ENCODE data around the gene TACR1.

TACR1 gene

DNA sequence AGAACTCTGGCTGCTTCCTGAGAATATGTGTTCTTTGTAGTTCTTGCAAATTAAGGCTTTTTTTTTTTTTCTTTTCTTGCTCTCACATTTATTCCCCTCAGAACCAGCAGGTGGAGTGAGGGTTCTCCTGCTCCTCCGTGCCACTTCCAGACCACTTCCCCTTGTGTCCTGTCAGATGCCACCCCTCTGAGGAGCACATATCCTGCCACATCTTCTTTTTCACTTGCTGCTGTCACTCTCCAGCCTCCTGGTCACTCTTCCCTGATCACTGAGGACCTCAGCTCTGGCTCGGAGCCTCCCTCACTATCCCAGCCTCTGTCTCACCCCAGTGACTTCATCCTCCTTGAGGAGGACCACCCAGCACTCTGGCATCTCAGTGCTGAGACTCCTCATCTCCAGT is 100.5 kb downstream of the TACR1 start:
- no peak overlapping the region for H3K27ac ChIP-seq (ENCODE audit: insufficient read depth, low read length, poor library complexity, severe bottlenecking)
- DNase-seq: no peak
- H3K36me3 ChIP-seq (ENCODE audit: control insufficient read depth, insufficient read depth, low read length): no peaks in the 10 kb centered on the region
- H3K27me3 ChIP-seq (replicated peaks; ENCODE audit: control insufficient read depth, insufficient read depth, low read length, poor library complexity, severe bottlenecking): no peaks in the 10 kb centered on the region
- H3K4me1 ChIP-seq (ENCODE audit: control insufficient read depth, insufficient read depth, low read length, poor library complexity, severe bottlenecking): no peaks in the 10 kb centered on the region
- H3K9me3 ChIP-seq (ENCODE audit: control insufficient read depth, low read length): no peaks in the 10 kb centered on the region
- no peak overlapping the region for H3K4me3 ChIP-seq (ENCODE audit: insufficient read depth, low read depth, low read length, poor library complexity, severe bottlenecking)

DNA sequence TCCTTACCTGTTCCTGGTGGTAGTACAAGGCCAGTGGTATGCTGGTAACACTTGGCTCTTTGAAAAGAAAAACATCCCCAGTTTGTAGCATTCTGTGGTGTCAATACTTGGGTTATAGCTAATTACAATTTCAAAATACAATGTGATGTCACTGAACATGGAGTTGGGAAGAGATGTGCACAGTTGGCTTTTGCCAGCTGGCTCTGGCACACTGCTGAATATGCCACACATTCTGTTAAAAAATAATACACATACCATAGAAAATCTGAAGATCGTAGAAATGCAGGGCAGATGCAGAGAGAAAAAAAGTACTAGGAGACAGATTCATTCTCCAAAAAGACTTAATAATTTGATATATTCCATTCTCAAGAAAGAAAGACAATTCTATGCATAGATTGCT is 101.5 kb downstream of the TACR1 start:
- no peaks in the 10 kb centered on the region for H3K27me3 ChIP-seq (replicated peaks; ENCODE audit: control insufficient read depth, insufficient read depth, low read length, poor library complexity, severe bottlenecking)
- no peak overlapping the region for H3K4me3 ChIP-seq (ENCODE audit: insufficient read depth, low read depth, low read length, poor library complexity, severe bottlenecking)
- H3K4me1 ChIP-seq (ENCODE audit: control insufficient read depth, insufficient read depth, low read length, poor library complexity, severe bottlenecking): no peaks in the 10 kb centered on the region
- H3K36me3 ChIP-seq (ENCODE audit: control insufficient read depth, insufficient read depth, low read length): no peaks in the 10 kb centered on the region
- H3K27ac ChIP-seq (ENCODE audit: insufficient read depth, low read length, poor library complexity, severe bottlenecking): no peak overlapping the region
- H3K9me3 ChIP-seq (ENCODE audit: control insufficient read depth, low read length): no peaks in the 10 kb centered on the region
- DNase-seq: no peak

DNA sequence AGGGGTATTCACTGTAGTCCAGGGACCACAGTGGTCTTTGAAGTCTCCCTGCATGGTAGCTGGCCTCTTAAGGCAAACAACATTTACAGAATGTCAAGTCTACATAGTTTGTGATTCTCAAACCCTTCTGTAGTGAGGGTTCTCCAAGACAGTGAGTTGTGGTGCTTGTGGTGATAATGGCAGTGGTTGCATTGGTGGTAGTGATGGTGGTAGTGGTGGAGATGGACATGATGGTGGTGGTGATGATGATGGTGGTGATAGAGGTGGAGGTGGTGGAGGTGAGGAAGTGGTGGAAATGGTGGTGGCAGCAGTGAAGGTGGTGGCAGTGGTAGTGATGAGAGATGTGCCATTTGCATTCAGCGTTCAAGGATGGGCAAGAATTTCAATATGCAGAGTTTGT is 104.9 kb downstream of the TACR1 start:
- H3K27me3 ChIP-seq (replicated peaks; ENCODE audit: control insufficient read depth, insufficient read depth, low read length, poor library complexity, severe bottlenecking): no peaks in the 10 kb centered on the region
- H3K27ac ChIP-seq (ENCODE audit: insufficient read depth, low read length, poor library complexity, severe bottlenecking): no peak overlapping the region
- no peaks in the 10 kb centered on the region for H3K9me3 ChIP-seq (ENCODE audit: control insufficient read depth, low read length)
- H3K36me3 ChIP-seq (ENCODE audit: control insufficient read depth, insufficient read depth, low read length): no peaks in the 10 kb centered on the region
- no peak for DNase-seq
- H3K4me3 ChIP-seq (ENCODE audit: insufficient read depth, low read depth, low read length, poor library complexity, severe bottlenecking): no peak overlapping the region
- no peaks in the 10 kb centered on the region for H3K4me1 ChIP-seq (ENCODE audit: control insufficient read depth, insufficient read depth, low read length, poor library complexity, severe bottlenecking)

DNA sequence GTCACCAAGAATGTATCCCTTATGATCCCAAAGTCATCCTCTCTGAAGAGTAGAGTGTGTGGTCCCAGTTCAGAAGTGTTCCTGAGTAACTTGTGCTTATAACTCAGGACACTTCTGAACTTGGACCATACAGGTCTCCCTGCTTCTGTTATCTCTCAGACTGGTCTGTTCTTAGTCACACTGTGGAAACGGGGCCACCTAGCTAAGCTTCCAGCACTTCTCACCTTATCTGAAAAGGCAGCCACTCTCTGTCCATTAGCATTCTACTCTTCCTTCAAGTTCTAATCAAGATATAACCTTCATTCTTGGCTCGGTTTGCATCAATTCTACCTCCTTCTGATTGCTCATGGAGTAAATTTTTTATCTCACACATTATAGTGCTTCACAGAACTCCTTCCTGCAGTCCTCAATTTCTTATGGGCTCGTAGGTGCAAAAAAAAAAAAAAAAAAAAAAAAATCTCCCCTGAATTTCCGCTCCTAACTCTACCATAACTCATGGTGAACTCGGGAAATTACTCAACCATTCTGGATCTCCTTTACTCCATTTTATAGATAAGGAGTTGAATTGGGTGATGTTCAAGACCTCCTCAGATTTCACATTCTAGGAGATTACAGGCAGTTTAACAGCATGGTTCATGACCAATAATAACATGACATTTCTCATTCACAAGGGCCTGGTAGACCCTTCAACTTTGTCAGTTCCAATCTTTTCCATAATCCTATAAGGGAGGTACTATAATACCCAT is 108.4 kb downstream of the TACR1 start:
- Histone ChIP-seq H3K9me3 (ENCODE audit: control insufficient read depth, low read length) (no peaks in the 10 kb centered on the region), H3K27ac (ENCODE audit: insufficient read depth, low read length, poor library complexity, severe bottlenecking) (no peak overlapping the region), H3K27me3 (replicated peaks; ENCODE audit: control insufficient read depth, insufficient read depth, low read length, poor library complexity, severe bottlenecking) (no peaks in the 10 kb centered on the region), H3K4me3 (ENCODE audit: insufficient read depth, low read depth, low read length, poor library complexity, severe bottlenecking) (no peak overlapping the region), H3K4me1 (ENCODE audit: control insufficient read depth, insufficient read depth, low read length, poor library complexity, severe bottlenecking) (no peaks in the 10 kb centered on the region), H3K36me3 (ENCODE audit: control insufficient read depth, insufficient read depth, low read length) (no peaks in the 10 kb centered on the region)
- DNase-seq: no peak

DNA sequence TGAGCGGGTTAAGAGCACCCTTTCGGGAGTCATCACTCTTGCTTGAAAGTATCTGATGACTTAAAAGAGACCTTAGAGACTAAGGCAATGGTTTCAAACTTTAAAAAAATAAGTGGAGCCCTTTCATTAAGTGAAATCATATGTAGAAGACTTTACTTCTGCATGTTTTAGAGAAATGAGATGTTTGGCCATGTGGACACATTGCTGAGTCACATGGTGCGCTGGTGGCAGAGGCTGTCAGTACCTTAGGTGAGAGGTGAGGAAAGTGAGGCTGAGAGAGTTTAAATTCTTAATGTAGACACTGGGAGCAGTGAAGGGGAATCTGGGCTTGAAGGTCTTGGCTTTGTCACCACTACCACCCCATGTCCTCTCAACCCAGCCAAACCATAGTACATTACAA is 109.8 kb downstream of the TACR1 start:
- Histone ChIP-seq H3K9me3 (ENCODE audit: control insufficient read depth, low read length) (no peaks in the 10 kb centered on the region), H3K36me3 (ENCODE audit: control insufficient read depth, insufficient read depth, low read length) (no peaks in the 10 kb centered on the region), H3K27ac (ENCODE audit: insufficient read depth, low read length, poor library complexity, severe bottlenecking) (no peak overlapping the region), H3K27me3 (replicated peaks; ENCODE audit: control insufficient read depth, insufficient read depth, low read length, poor library complexity, severe bottlenecking) (no peaks in the 10 kb centered on the region), H3K4me1 (ENCODE audit: control insufficient read depth, insufficient read depth, low read length, poor library complexity, severe bottlenecking) (no peaks in the 10 kb centered on the region), H3K4me3 (ENCODE audit: insufficient read depth, low read depth, low read length, poor library complexity, severe bottlenecking) (no peak overlapping the region)
- no peak for DNase-seq

DNA sequence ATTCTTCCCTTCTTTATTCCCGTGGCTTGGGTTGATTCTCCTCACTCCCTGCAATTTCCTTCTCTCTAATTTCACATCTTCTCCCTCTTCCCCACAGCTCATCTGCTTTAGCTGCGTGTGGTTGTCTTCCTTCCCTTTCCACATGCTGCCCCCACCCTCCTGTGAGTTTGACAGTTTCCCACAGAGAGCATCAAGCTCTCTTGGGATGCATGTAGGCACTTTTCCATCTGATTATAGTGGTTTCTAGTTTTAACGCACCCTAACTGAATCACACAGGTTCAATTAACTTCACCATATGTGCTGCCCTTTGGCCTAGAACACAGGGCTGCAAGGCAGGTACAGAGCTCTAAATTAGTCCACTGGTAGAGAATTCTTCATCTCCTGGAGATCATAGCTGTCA is 110.5 kb downstream of the TACR1 start:
- H3K27ac ChIP-seq (ENCODE audit: insufficient read depth, low read length, poor library complexity, severe bottlenecking): no peak overlapping the region
- H3K9me3 ChIP-seq (ENCODE audit: control insufficient read depth, low read length): no peaks in the 10 kb centered on the region
- no peak for DNase-seq
- H3K4me1 ChIP-seq (ENCODE audit: control insufficient read depth, insufficient read depth, low read length, poor library complexity, severe bottlenecking): no peaks in the 10 kb centered on the region
- H3K27me3 ChIP-seq (replicated peaks; ENCODE audit: control insufficient read depth, insufficient read depth, low read length, poor library complexity, severe bottlenecking): no peaks in the 10 kb centered on the region
- no peaks in the 10 kb centered on the region for H3K36me3 ChIP-seq (ENCODE audit: control insufficient read depth, insufficient read depth, low read length)
- H3K4me3 ChIP-seq (ENCODE audit: insufficient read depth, low read depth, low read length, poor library complexity, severe bottlenecking): no peak overlapping the region

DNA sequence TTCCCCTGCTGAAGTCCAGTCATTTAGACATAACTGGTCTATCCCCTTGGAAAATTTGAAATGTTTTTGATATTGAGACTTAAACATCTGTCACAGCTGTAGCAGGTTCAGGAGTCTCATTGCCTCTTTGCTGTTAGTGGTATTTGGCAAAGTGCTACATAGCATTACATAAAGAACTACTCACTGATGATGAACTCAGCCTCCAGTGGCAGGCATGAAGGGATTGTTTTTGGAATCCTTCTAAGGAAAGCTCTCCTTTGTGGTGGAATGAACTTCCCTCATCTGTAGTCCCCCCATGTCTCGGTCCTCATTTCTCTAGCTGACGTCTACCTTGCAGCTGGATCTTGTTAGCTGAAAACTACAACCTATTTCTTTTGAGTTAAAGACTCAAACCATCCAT is 111.6 kb downstream of the TACR1 start:
- DNase-seq: no peak
- H3K27ac ChIP-seq (ENCODE audit: insufficient read depth, low read length, poor library complexity, severe bottlenecking): no peak overlapping the region

DNA sequence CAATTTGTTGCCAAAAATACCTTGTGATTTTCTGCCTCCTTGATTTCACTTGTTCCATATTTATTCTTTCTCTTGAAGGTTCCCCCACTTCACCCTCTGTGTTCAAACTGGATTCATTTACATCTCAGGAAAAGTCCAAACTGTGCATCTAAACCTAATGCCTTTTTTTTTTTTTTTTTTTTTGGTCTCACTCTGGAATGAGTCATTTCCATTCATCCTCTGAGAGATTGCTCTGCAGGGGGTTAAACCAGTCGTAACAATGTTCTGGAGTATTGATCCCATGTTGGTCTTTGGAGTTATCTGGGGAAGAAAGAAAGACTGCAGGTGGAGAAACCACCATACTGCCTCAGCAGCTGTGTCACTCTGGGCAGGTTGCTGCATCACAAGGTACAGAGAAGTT is 119.7 kb downstream of the TACR1 start:
- Histone ChIP-seq H3K27ac (ENCODE audit: insufficient read depth, low read length, poor library complexity, severe bottlenecking) (no peak overlapping the region), H3K27me3 (replicated peaks; ENCODE audit: control insufficient read depth, insufficient read depth, low read length, poor library complexity, severe bottlenecking) (no peaks in the 10 kb centered on the region), H3K4me3 (ENCODE audit: insufficient read depth, low read depth, low read length, poor library complexity, severe bottlenecking) (no peak overlapping the region), H3K9me3 (ENCODE audit: control insufficient read depth, low read length) (no peaks in the 10 kb centered on the region), H3K4me1 (ENCODE audit: control insufficient read depth, insufficient read depth, low read length, poor library complexity, severe bottlenecking) (no peaks in the 10 kb centered on the region), H3K36me3 (ENCODE audit: control insufficient read depth, insufficient read depth, low read length) (no peaks in the 10 kb centered on the region)
- DNase-seq: no peak

More for the DNA sequence above, 111.6 kb downstream of the TACR1 start:
- H3K4me1 ChIP-seq (ENCODE audit: control insufficient read depth, insufficient read depth, low read length, poor library complexity, severe bottlenecking): no peaks in the 10 kb centered on the region
- H3K9me3 ChIP-seq (ENCODE audit: control insufficient read depth, low read length): no peaks in the 10 kb centered on the region
- no peaks in the 10 kb centered on the region for H3K36me3 ChIP-seq (ENCODE audit: control insufficient read depth, insufficient read depth, low read length)
- no peaks in the 10 kb centered on the region for H3K27me3 ChIP-seq (replicated peaks; ENCODE audit: control insufficient read depth, insufficient read depth, low read length, poor library complexity, severe bottlenecking)
- H3K4me3 ChIP-seq (ENCODE audit: insufficient read depth, low read depth, low read length, poor library complexity, severe bottlenecking): no peak overlapping the region

DNA sequence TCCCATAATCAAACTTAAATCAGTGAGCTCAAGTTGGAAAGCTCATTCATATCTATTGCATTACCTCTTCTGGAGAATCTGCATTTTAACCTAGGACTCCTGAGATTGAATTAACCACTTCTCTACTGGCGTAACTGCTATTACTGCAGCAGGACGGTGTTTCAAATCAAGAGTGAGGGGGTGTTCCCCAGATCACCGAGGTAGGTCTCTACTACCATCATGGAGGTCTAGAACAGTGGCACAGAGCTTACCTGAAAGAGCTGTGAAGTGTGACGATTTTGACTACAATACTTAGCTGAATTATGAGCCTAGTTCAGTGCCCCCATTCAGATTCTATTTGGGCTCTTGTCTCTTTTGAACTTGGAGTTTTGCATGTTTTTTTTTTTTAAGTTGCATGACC is 121.4 kb downstream of the TACR1 start:
- H3K4me1 ChIP-seq (ENCODE audit: control insufficient read depth, insufficient read depth, low read length, poor library complexity, severe bottlenecking): no peaks in the 10 kb centered on the region
- no peaks in the 10 kb centered on the region for H3K27me3 ChIP-seq (replicated peaks; ENCODE audit: control insufficient read depth, insufficient read depth, low read length, poor library complexity, severe bottlenecking)
- DNase-seq: no peak
- H3K9me3 ChIP-seq (ENCODE audit: control insufficient read depth, low read length): no peaks in the 10 kb centered on the region
- H3K4me3 ChIP-seq (ENCODE audit: insufficient read depth, low read depth, low read length, poor library complexity, severe bottlenecking): no peak overlapping the region
- no peak overlapping the region for H3K27ac ChIP-seq (ENCODE audit: insufficient read depth, low read length, poor library complexity, severe bottlenecking)
- no peaks in the 10 kb centered on the region for H3K36me3 ChIP-seq (ENCODE audit: control insufficient read depth, insufficient read depth, low read length)

DNA sequence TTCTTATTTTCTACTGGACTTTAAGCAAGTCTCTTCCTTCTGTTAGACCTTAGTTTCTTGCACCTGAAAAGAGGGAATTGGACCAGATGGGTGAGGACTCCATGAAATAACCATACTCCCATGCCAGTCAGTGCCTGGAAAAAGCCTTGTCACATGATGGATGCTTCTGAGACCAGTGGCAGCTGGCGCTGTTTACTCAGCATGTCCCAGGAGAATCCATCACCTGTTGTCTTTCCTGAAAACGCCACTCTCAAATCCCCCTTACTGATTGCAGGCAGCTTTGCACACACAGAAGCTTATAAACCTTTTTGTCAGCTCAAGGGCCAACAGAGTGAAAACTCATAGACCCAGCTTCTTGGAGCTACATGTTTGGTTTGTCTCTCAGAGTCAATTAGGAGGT is 123.2 kb downstream of the TACR1 start:
- H3K27ac ChIP-seq (ENCODE audit: insufficient read depth, low read length, poor library complexity, severe bottlenecking): no peak overlapping the region
- no peak for DNase-seq
- H3K4me3 ChIP-seq (ENCODE audit: insufficient read depth, low read depth, low read length, poor library complexity, severe bottlenecking): no peak overlapping the region
- H3K27me3 ChIP-seq (replicated peaks; ENCODE audit: control insufficient read depth, insufficient read depth, low read length, poor library complexity, severe bottlenecking): no peaks in the 10 kb centered on the region
- no peaks in the 10 kb centered on the region for H3K36me3 ChIP-seq (ENCODE audit: control insufficient read depth, insufficient read depth, low read length)
- H3K4me1 ChIP-seq (ENCODE audit: control insufficient read depth, insufficient read depth, low read length, poor library complexity, severe bottlenecking): no peaks in the 10 kb centered on the region
- H3K9me3 ChIP-seq (ENCODE audit: control insufficient read depth, low read length): no peaks in the 10 kb centered on the region

Measured in effector memory CD4-positive, alpha-beta T cell (primary cell).